GM12878 (cell line): ENCODE measurements around the gene ZNF213. TPM values are rescaled to one million over a fixed set of nuclear protein-coding genes. Genes with fewer than 3 reads are reported as not detected.

ENCODE experiments used
- ATF7 ChIP-seq: fragments of 450-650 bp; IDR thresholded peaks from 2 replicates; pipeline ENCODE4 v1.6.1; 2016; ENCODE audit warnings: low read depth, mild to moderate bottlenecking
- BHLHE40 ChIP-seq, 2 experiments: fragments of 450-650 bp in 1 of 2; IDR thresholded peaks; 2 replicates each; pipeline ENCODE4 v1.6.1; 2011 to 2017; ENCODE audit warnings: low read depth in 2 of 2, borderline replicate concordance in 1 of 2, improper control_type of control experiment in 1 of 2, low read length in 1 of 2, mild to moderate bottlenecking in 1 of 2
- CBX3 ChIP-seq: fragments of 200-600 bp; sonication (generic); IDR thresholded peaks from 2 replicates; pipeline ENCODE4 v1.6.1; 2016; ENCODE audit warnings: low read depth, borderline replicate concordance
- CEBPB ChIP-seq, 2 experiments: fragments of 150-350 bp in 1 of 2; IDR thresholded peaks; 2 replicates each; pipeline ENCODE4 v1.6.1; 2012 to 2014; ENCODE audit warnings: low read depth in 2 of 2, low read length in 2 of 2, borderline replicate concordance in 1 of 2, inconsistent platforms in 1 of 2
- ELK1 ChIP-seq: IDR thresholded peaks from 2 replicates; pipeline ENCODE4 v1.6.1; 2012; ENCODE audit warnings: low read depth, low read length, improper control_type of control experiment
- FOXK2 ChIP-seq: fragments of 450-650 bp; IDR thresholded peaks from 2 replicates; pipeline ENCODE4 v1.6.1; 2017; ENCODE audit warnings: mild to moderate bottlenecking, moderate library complexity
- HSF1 ChIP-seq: fragments of 150-350 bp; IDR thresholded peaks from 2 replicates; pipeline ENCODE4 v1.6.1; 2014; ENCODE audit warnings: mild to moderate bottlenecking, low read depth, low read length
- IRF5 ChIP-seq: fragments of 450-650 bp; IDR thresholded peaks from 2 replicates; pipeline ENCODE4 v1.6.1; 2017; ENCODE audit warnings: borderline replicate concordance
- KLF5 ChIP-seq: fragments of 450-650 bp; IDR thresholded peaks from 2 replicates; pipeline ENCODE4 v1.6.1; 2014; ENCODE audit warnings: mild to moderate bottlenecking; ENCODE audit not compliant: partially characterized antibody
- LARP7 ChIP-seq: fragments of 450-650 bp; IDR thresholded peaks from 2 replicates; pipeline ENCODE4 v1.6.1; 2017; ENCODE audit warnings: mild to moderate bottlenecking
- POU2F2 ChIP-seq: IDR thresholded peaks from 3 replicates; pipeline ENCODE4 v1.6.1; 2011; ENCODE audit warnings: low read depth, mild to moderate bottlenecking, low read length, borderline replicate concordance
- PRDM15 ChIP-seq: fragments of 450-650 bp; formaldehyde crosslinking; IDR thresholded peaks from 2 replicates; pipeline ENCODE4 v1.4.0; 2020; ENCODE audit warnings: mild to moderate bottlenecking, moderate library complexity
- SIN3A ChIP-seq: IDR thresholded peaks from 2 replicates; pipeline ENCODE4 v1.6.1; 2012; ENCODE audit warnings: low read depth, low read length, improper control_type of control experiment
- SMARCA5 ChIP-seq: fragments of 450-650 bp; IDR thresholded peaks from 2 replicates; pipeline ENCODE4 v1.6.1; 2017; ENCODE audit warnings: mild to moderate bottlenecking
- SMC3 ChIP-seq: IDR thresholded peaks from 2 replicates; pipeline ENCODE4 v1.6.1; 2011; ENCODE audit warnings: low read length, improper control_type of control experiment, borderline replicate concordance
- SREBF1 ChIP-seq: IDR thresholded peaks from 2 replicates; pipeline ENCODE4 v1.6.1; 2012; ENCODE audit warnings: mild to moderate bottlenecking, low read length
- TAF1 ChIP-seq: IDR thresholded peaks from 2 replicates; pipeline ENCODE4 v1.6.1; 2011; ENCODE audit warnings: mild to moderate bottlenecking, low read depth, low read length, borderline replicate concordance
- ZBTB11 ChIP-seq: fragments of 450-650 bp; formaldehyde crosslinking; IDR thresholded peaks from 2 replicates; pipeline ENCODE4 v1.5.0; 2022; ENCODE audit warnings: mild to moderate bottlenecking, missing genetic modification characterization
- polyA plus RNA-seq, 11 experiments: library from polyadenylated mRNA; depleted of rRNA in 4 of 11; unstranded in 6 of 11; stranded (reverse) in 5 of 11; fragments of >200 nt; fragmentation: Nextera tagmentation in 4 of 11; fragmentation: Illumina TruSeq in 1 of 11; extraction: Ambion mirVana in 4 of 11; extraction: Trizol in 1 of 11; gene quantifications; 1 replicate in 1 of 11; 2 replicates in 10 of 11; pipeline versions ENCODE4 v1.2.1 to v1.2.3, GENCODE V29; 2011 to 2016; ENCODE audit warnings: inconsistent platforms in 2 of 11, missing spikeins in 2 of 11, low read depth in 1 of 11
- total RNA-seq, 4 experiments: library from RNA; depleted of rRNA in 3 of 4; stranded (reverse); fragments of >200 nt in 3 of 4; fragmentation: Illumina TruSeq in 1 of 4; extraction: Trizol in 1 of 4; gene quantifications; 2 replicates each; pipeline versions ENCODE4 v1.2.1 to v1.2.3, GENCODE V29; 2013 to 2021

The ZNF213 gene
- total and polyA plus RNA-seq, 10 of the 15 experiments (the other 5 are each of a cell fraction or from before 2014, with no cell fraction given) = 0.53 to 9.4 (median 1.1) TPM

GRCh38 chr16:3123986-3124886 lies 10.6 kb upstream of the ZNF213 start (continued):
- no peak for TF ChIP-seq IRF5
- peak; percentile 85; the same call in 1 of the 2 replicates for TF ChIP-seq SMARCA5
- TF ChIP-seq POU2F2 = peak; percentile 9; the same call in 1 of the 3 replicates
- TF ChIP-seq CEBPB (IDR thresholded peaks at IDR 0.05; ENCODE audit: borderline replicate concordance in 1 of 2, low read depth in 2 of 2, low read length in 2 of 2) = no peak
- TF ChIP-seq LARP7 = peak; percentile 61
- TF ChIP-seq SREBF1 = no peak
- TF ChIP-seq KLF5 = no peak
- no peak for TF ChIP-seq CBX3
- TF ChIP-seq ZBTB11 (CRISPR knock-in tag) = no peak
- peak; percentile 85 for TF ChIP-seq ELK1
- peak; percentile 92 for TF ChIP-seq SIN3A
- TF ChIP-seq ATF7 = no peak
- TF ChIP-seq FOXK2 = no peak
- peak in 1 of 2 experiments; percentile 47; a peak in 2 of 4 replicates for TF ChIP-seq BHLHE40 (IDR thresholded peaks at IDR 0.05; ENCODE audit: borderline replicate concordance in 1 of 2, low read depth in 2 of 2, low read length in 1 of 2)
- TF ChIP-seq TAF1 = peak; percentile 76
- no peak for TF ChIP-seq HSF1
- TF ChIP-seq SMC3 = no peak
- TF ChIP-seq PRDM15 = no peak
